Body of pancreas (tissue), 4 donors: ENCODE measurements around the gene NEDD9. TPM values are rescaled to one million over a fixed set of nuclear protein-coding genes. Genes with fewer than 3 reads are reported as not detected.

Experiments
- ATAC-seq: fragments of 150-250 bp; one replicate; pipeline ENCODE4 v1.9.1; 2016
- DNase-seq, 4 donors: peaks; one replicate each; pipeline ENCODE4 v3.0.0-alpha.2; 2019
- H3K27ac ChIP-seq, 4 donors: fragments of 200-600 bp; sonication (generic); 1 replicate in 3 of 4; 2 replicates in 1 of 4; pipeline versions ENCODE4 v1.5.1 to v1.6.1; 2016 to 2019; ENCODE audit warnings: mild to moderate bottlenecking in 1 of 4, mixed read lengths in 1 of 4, moderate library complexity in 1 of 4
- H3K27me3 ChIP-seq, 2 donors: fragments of 200-600 bp; sonication (generic); one replicate each; pipeline ENCODE4 v1.6.0; 2016; ENCODE audit warnings: mild to moderate bottlenecking in 1 of 2
- H3K36me3 ChIP-seq, 2 donors: fragments of 200-600 bp; sonication (generic); replicated peaks in 1 of 2; 2 replicates each; pipeline ENCODE4 v1.5.1; 2016; ENCODE audit warnings: low read depth in 2 of 2; ENCODE audit not compliant: insufficient read depth in 1 of 2
- H3K4me1 ChIP-seq: fragments of 200-600 bp; sonication (generic); one replicate; pipeline ENCODE4 v1.6.0; 2016
- H3K4me3 ChIP-seq, 2 donors: fragments of 200-600 bp; sonication (generic); 1 replicate in 1 of 2; 2 replicates in 1 of 2; pipeline ENCODE4 v1.5.1; 2016 to 2019
- H3K9me3 ChIP-seq, 3 donors: fragments of 200-600 bp; sonication (generic); 1 replicate in 2 of 3; 2 replicates in 1 of 3; pipeline ENCODE4 v1.5.1; 2016
- CTCF ChIP-seq, 7 experiments: fragments of 450-650 bp in 4 of 7; fragments of 200-600 bp in 3 of 7; sonication (generic) in 3 of 7; IDR thresholded peaks; one replicate each; pipeline ENCODE4 v1.5.1; 2016 to 2019; ENCODE audit warnings: antibody characterized with exemption in 7 of 7
- POLR2A ChIP-seq, 3 donors: fragments of 450-650 bp; IDR thresholded peaks; one replicate each; pipeline ENCODE4 v1.6.1; 2016; ENCODE audit warnings: antibody characterized with exemption in 3 of 3, mild to moderate bottlenecking in 2 of 3
- WGBS, 2 donors: methylation state at CpG; one replicate each; pipeline ENCODE4 v1.1.5; 2017; 5-methylcytosine and 5-hydroxymethylcytosine counted together
- intact Hi-C: fragments of 100-400 bp; cut with DNase I; formaldehyde crosslinking; loops from one replicate; pipeline ENCODE4 v1.15.1; 2023
- total RNA-seq, 2 donors: library from RNA; depleted of rRNA; stranded (reverse); fragments of >200 nt; gene quantifications; one replicate each; pipeline ENCODE4 v1.1.0, GENCODE V29; 2016

Gene NEDD9
- total RNA-seq = 10 to 100 TPM; 22.8 to 58.3 TPM

- Histone ChIP-seq H3K36me3 (no peaks in the 10 kb centered on the region), H3K4me3 (peak within 1 kb of the TSS; percentile 21 to 23), H3K27ac (peak within 1 kb of the TSS; percentile 80 to 92 (median 88)), H3K9me3 (no peaks in the 10 kb centered on the region), H3K4me1 (peaks cover 31% of the 10 kb centered on the region), H3K27me3 (no peaks in the 10 kb centered on the region)
- intact Hi-C loops = no loop called here
- 1% methylated on average over 23 to 24 of the region's 24 CpGs for whole genome bisulfite sequencing, 2 donors
- ATAC-seq (peak; percentile 97), DNase-seq (peak; percentile 94 to 99 (median 98))
- TF ChIP-seq POLR2A (IDR thresholded peaks at IDR 0.05) (peak; percentile 95 to 97 (median 97)), CTCF (IDR thresholded peaks at IDR 0.05) (peak in 1 of 7 experiments; percentile 6)
Observed at GRCh38 chr6:11232193-11232769, at the start of gene NEDD9. Gene NEDD9, minus strand, starts transcription at chr6:11232668. Its CDS starts 153 bp downstream, at chr6:11232515.

- WGBS, 2 donors = 85 to 90% methylated on average over 2 of the region's 2 CpGs
- peaks cover 17% of the 10 kb centered on the region for H3K4me1 ChIP-seq
- no peak overlapping the region for H3K4me3 ChIP-seq
- intact Hi-C loops = no loop called here
- H3K9me3 ChIP-seq = no peaks in the 10 kb centered on the region
- no peak for TF ChIP-seq CTCF (IDR thresholded peaks at IDR 0.05)
- no peak overlapping the region for H3K27ac ChIP-seq
- no peak for DNase-seq
- H3K36me3 ChIP-seq = no peaks in the 10 kb centered on the region
- no peaks in the 10 kb centered on the region for H3K27me3 ChIP-seq
- ATAC-seq = no peak
Observed at GRCh38 chr6:11282245-11282644, 49.8 kb upstream of the NEDD9 start.

- ATAC-seq = no peak
- no peak for DNase-seq
- Histone ChIP-seq H3K27ac (no peak overlapping the region), H3K9me3 (no peaks in the 10 kb centered on the region), H3K4me1 (peaks cover 34% of the 10 kb centered on the region), H3K4me3 (no peak overlapping the region), H3K27me3 (no peaks in the 10 kb centered on the region), H3K36me3 (no peaks in the 10 kb centered on the region)
- TF ChIP-seq POLR2A (IDR thresholded peaks at IDR 0.05) = no peak
- no peak for TF ChIP-seq CTCF (IDR thresholded peaks at IDR 0.05)
- 91 to 100% methylated on average over 3 to 4 of the region's 4 CpGs for WGBS, 2 donors
- intact Hi-C loops = no loop called here
Observed at GRCh38 chr6:11280394-11280793, 47.9 kb upstream of the NEDD9 start.

- Histone ChIP-seq H3K27me3 (no peaks in the 10 kb centered on the region), H3K27ac (no peak overlapping the region), H3K4me1 (peaks cover 38% of the 10 kb centered on the region), H3K9me3 (no peaks in the 10 kb centered on the region), H3K4me3 (no peak overlapping the region), H3K36me3 (no peaks in the 10 kb centered on the region)
- ATAC-seq (no peak), DNase-seq (no peak)
- WGBS, 2 donors = 88 to 95% methylated on average over 17 of the region's 17 CpGs
- TF ChIP-seq POLR2A (IDR thresholded peaks at IDR 0.05) = no peak
- intact Hi-C loops = no loop called here
Observed at GRCh38 chr6:11279284-11279689, 46.8 kb upstream of the NEDD9 start.

- intact Hi-C loops = no loop called here
- H3K9me3 ChIP-seq = no peaks in the 10 kb centered on the region
- no peak overlapping the region for H3K27ac ChIP-seq
- H3K36me3 ChIP-seq = no peaks in the 10 kb centered on the region
- no peak for DNase-seq
- TF ChIP-seq CTCF (IDR thresholded peaks at IDR 0.05) = no peak
- no peak for TF ChIP-seq POLR2A (IDR thresholded peaks at IDR 0.05)
- 82 to 91% methylated on average over 6 of the region's 6 CpGs for WGBS, 2 donors
- H3K27me3 ChIP-seq = no peaks in the 10 kb centered on the region
- no peak for ATAC-seq
- peaks cover 36% of the 10 kb centered on the region for H3K4me1 ChIP-seq
- H3K4me3 ChIP-seq = no peak overlapping the region
Observed at GRCh38 chr6:11278207-11278559, 45.7 kb upstream of the NEDD9 start.
